Measurements from ENCODE around the gene PDK2.
A peak's percentile ranks its signal among the peaks of the same experiment; 100 is the strongest.

PDK2 gene

DNA sequence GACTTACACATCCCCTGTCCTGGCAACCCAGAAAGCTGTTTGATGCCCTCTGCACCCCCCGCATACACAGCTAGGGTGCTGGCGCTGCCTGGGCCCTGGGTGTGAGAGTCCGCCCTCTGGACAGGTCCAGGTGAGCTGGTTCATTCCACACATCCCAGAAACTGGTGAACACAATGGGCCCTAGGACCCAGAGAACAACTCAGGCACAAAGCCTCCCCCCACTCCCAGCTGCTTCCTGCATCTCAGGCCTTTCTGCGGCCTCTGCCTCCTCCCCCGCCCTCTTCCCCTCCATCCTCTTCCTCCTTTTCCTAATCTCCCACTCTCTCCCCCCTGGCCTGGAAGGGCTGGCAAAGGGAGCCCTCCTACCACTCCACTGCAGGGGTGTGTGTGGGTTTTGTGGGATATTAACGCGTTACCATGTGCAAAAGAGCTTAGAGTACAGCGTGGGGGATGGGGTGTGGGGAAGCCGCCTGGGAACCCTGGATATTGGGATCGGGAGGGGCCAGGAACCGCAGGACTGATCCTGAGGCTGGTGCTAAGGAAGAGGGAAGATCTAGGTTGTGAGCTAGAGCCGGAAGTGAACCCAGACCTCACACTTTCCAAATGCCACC lies 56.9 kb downstream of the PDK2 start:
- Histone ChIP-seq H3K27ac (ENCODE audit: insufficient read depth in 1 of 2, low read depth in 1 of 2, low read length in 2 of 2, poor library complexity in 1 of 2, severe bottlenecking in 2 of 2) (peak overlapping the region in 1 of 2 experiments; percentile 36), H3K9me3 (ENCODE audit: control extremely low read depth in 1 of 5, control insufficient read depth in 4 of 5, insufficient read depth in 2 of 5, low read depth in 1 of 5, low read length in 4 of 5) (no peaks in the 10 kb centered on the region), H3K4me1 (ENCODE audit: control extremely low read depth in 1 of 4, control insufficient read depth in 4 of 4, insufficient read depth in 4 of 4, low read length in 3 of 4) (peaks cover 6 to 73% (median 63%) of the 10 kb centered on the region in 4 experiments), H3K36me3 (ENCODE audit: control insufficient read depth in 4 of 4, insufficient read depth in 4 of 4, low read length in 3 of 4) (peaks cover 0 to 2% (median 0%) of the 10 kb centered on the region in 4 experiments), H3K27me3 (replicated peaks in 2 of 5; ENCODE audit: control insufficient read depth in 4 of 5, insufficient read depth in 5 of 5, low read length in 4 of 5) (no peaks in the 10 kb centered on the region), H3K4me3 (ENCODE audit: control insufficient read depth in 1 of 7, extremely low read depth in 1 of 7, insufficient read depth in 4 of 7, low read depth in 2 of 7, low read length in 6 of 7) (peak overlapping the region in 5 of 7 experiments; percentile 42 to 86 (median 82))
- 1% methylated on average over 12 of the region's 12 CpGs for WGBS (ENCODE audit: insufficient coverage)
- ChIA-PET POLR2A (interaction anchor here (1.6 kb wide), 1 partner anchor 12 kb away, joined by 6 read pairs; no protein-coding TSS in a partner anchor), CTCF (interaction anchor here (0.8 to 6.5 kb wide), 11 partner anchors 9 to 145 kb away, joined by 3 to 82 read pairs (median 7); partner anchors contain the start of gene PDK2)
- DNase-seq: peak in 2 of 3 donors; percentile 64 to 78

DNA sequence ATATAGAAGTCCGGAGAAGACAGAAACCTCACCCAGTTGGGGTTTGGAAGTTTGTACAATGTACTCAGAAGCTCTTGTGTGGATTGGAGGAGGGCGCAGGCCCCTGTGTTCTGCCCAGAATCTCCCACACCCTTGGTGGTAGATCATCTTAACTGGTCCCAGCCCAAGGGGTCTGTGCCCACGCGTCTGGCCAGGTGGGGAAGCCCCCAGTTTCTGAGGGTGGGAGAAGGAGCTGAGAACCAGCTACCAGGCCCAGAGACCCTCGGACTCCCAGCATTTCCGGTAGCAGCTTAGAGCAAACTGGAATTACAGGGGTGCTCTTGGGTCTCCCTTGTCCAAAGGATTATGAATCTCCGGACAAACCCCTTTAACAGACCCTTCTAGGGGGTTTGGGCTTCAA lies 57.6 kb downstream of the PDK2 start:
- CTCF ChIA-PET: interaction anchor here (0.8 to 6.5 kb wide), 11 partner anchors 9 to 144 kb away, joined by 3 to 82 read pairs (median 8); partner anchors contain the start of gene PDK2
- H3K27ac ChIP-seq (ENCODE audit: insufficient read depth in 1 of 2, low read depth in 1 of 2, low read length in 2 of 2, poor library complexity in 1 of 2, severe bottlenecking in 2 of 2): peak overlapping the region in 1 of 2 experiments; percentile 36
- H3K9me3 ChIP-seq (ENCODE audit: control extremely low read depth in 1 of 5, control insufficient read depth in 4 of 5, insufficient read depth in 2 of 5, low read depth in 1 of 5, low read length in 4 of 5): no peaks in the 10 kb centered on the region
- 90% methylated on average over 5 of the region's 7 CpGs for WGBS (ENCODE audit: insufficient coverage)
- H3K4me3 ChIP-seq (ENCODE audit: control insufficient read depth in 1 of 7, extremely low read depth in 1 of 7, insufficient read depth in 4 of 7, low read depth in 2 of 7, low read length in 6 of 7): no peak overlapping the region
- peaks cover 2 to 66% (median 56%) of the 10 kb centered on the region in 4 experiments for H3K4me1 ChIP-seq (ENCODE audit: control extremely low read depth in 1 of 4, control insufficient read depth in 4 of 4, insufficient read depth in 4 of 4, low read length in 3 of 4)
- POLR2A ChIA-PET: no interaction called here
- no peaks in the 10 kb centered on the region for H3K36me3 ChIP-seq (ENCODE audit: control insufficient read depth in 4 of 4, insufficient read depth in 4 of 4, low read length in 3 of 4)
- H3K27me3 ChIP-seq (replicated peaks in 2 of 5; ENCODE audit: control insufficient read depth in 4 of 5, insufficient read depth in 5 of 5, low read length in 4 of 5): no peaks in the 10 kb centered on the region
- no peak for DNase-seq

DNA sequence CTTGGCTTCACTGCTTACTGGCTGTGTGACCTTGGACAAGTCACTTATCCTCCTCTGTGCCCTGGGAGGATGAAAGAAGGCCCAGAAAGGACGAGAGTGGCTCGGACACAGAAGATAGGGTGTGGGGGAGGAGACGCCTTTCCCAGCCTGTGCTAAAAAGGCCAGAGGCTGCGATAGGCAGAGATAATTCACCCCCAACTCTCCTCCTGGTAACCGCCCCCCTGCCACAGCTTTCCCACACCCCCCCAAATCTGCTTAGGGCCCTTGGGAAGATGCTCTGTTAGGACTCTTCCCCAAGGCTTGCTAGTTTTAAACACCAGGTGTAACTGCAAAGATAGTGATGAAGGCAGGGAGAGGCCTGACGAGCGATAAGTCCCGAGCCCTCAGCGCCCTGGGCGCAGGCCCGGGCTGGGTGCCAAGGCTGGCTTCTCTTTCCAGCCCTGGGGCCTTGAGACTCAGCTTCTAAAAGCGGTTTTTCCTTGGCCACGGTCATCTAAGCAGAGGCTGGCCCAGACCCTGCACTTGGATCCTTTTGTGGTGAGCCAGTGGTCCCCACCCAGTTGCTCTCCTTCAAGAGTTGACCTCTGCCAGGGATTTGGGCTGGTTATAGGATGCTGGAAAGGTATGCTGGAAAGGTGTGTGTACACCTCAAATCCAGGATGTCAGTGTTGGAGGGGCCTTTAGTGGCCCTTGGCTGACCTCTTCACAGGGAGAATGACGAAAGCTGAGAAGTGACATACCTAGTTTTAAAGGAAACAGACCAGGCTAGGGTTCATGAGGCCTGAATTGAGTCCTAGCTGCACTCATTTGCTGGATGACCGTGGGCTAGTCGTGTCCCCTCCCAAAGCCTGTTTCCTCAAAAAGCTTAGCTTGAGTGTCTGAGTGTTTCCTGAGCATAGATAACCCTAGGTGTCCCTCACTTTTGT lies 58.8 kb downstream of the PDK2 start:
- peak overlapping the region in 1 of 7 experiments; percentile 25 for H3K4me3 ChIP-seq (ENCODE audit: control insufficient read depth in 1 of 7, extremely low read depth in 1 of 7, insufficient read depth in 4 of 7, low read depth in 2 of 7, low read length in 6 of 7)
- no peaks in the 10 kb centered on the region for H3K27me3 ChIP-seq (replicated peaks in 2 of 5; ENCODE audit: control insufficient read depth in 4 of 5, insufficient read depth in 5 of 5, low read length in 4 of 5)
- H3K9me3 ChIP-seq (ENCODE audit: control extremely low read depth in 1 of 5, control insufficient read depth in 4 of 5, insufficient read depth in 2 of 5, low read depth in 1 of 5, low read length in 4 of 5): no peaks in the 10 kb centered on the region
- H3K27ac ChIP-seq (ENCODE audit: insufficient read depth in 1 of 2, low read depth in 1 of 2, low read length in 2 of 2, poor library complexity in 1 of 2, severe bottlenecking in 2 of 2): peak overlapping the region in 1 of 2 experiments; percentile 11
- peak in 2 of 3 donors; percentile 41 for DNase-seq
- POLR2A ChIA-PET: no interaction called here
- H3K36me3 ChIP-seq (ENCODE audit: control insufficient read depth in 4 of 4, insufficient read depth in 4 of 4, low read length in 3 of 4): no peaks in the 10 kb centered on the region
- WGBS (ENCODE audit: insufficient coverage): 41% methylated on average over 12 of the region's 16 CpGs
- H3K4me1 ChIP-seq (ENCODE audit: control extremely low read depth in 1 of 4, control insufficient read depth in 4 of 4, insufficient read depth in 4 of 4, low read length in 3 of 4): peaks cover 2 to 60% (median 45%) of the 10 kb centered on the region in 4 experiments
- CTCF ChIA-PET: interaction anchor here (0.8 to 6.5 kb wide), 9 partner anchors 7 to 60 kb away, joined by 3 to 82 read pairs (median 7); partner anchors contain the start of gene SGCA

DNA sequence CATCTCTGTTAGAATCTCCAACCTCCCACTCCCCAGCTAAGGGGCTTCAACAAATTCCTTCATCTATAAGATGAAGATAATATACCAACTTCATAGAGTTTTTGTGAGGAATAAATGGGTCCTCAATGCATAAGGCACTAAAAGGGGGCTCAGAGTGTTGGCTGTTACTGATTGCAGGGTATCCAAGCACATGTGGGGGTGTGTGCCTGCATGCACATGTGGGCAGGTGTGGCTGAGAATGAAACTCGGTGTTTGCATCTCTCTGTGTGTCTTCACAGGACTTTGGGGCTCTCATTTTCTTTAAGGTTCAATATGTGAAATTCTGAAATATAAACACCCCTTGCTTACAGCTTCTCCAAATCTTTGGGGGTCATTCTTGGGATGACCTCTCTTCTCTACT lies 59.5 kb downstream of the PDK2 start:
- ChIA-PET POLR2A (no interaction called here), CTCF (interaction anchor here (0.8 to 6.5 kb wide), 9 partner anchors 11 to 60 kb away, joined by 3 to 82 read pairs (median 4); partner anchors contain the start of gene SGCA)
- no peak overlapping the region for H3K4me3 ChIP-seq (ENCODE audit: control insufficient read depth in 1 of 7, extremely low read depth in 1 of 7, insufficient read depth in 4 of 7, low read depth in 2 of 7, low read length in 6 of 7)
- no peak overlapping the region for H3K27ac ChIP-seq (ENCODE audit: insufficient read depth in 1 of 2, low read depth in 1 of 2, low read length in 2 of 2, poor library complexity in 1 of 2, severe bottlenecking in 2 of 2)
- H3K4me1 ChIP-seq (ENCODE audit: control extremely low read depth in 1 of 4, control insufficient read depth in 4 of 4, insufficient read depth in 4 of 4, low read length in 3 of 4): peaks cover 2 to 56% (median 42%) of the 10 kb centered on the region in 4 experiments
- no peaks in the 10 kb centered on the region for H3K27me3 ChIP-seq (replicated peaks in 2 of 5; ENCODE audit: control insufficient read depth in 4 of 5, insufficient read depth in 5 of 5, low read length in 4 of 5)
- no peaks in the 10 kb centered on the region for H3K36me3 ChIP-seq (ENCODE audit: control insufficient read depth in 4 of 4, insufficient read depth in 4 of 4, low read length in 3 of 4)
- DNase-seq: no peak
- WGBS (ENCODE audit: insufficient coverage): 43% methylated on average over 1 of the region's 1 CpG
- H3K9me3 ChIP-seq (ENCODE audit: control extremely low read depth in 1 of 5, control insufficient read depth in 4 of 5, insufficient read depth in 2 of 5, low read depth in 1 of 5, low read length in 4 of 5): no peaks in the 10 kb centered on the region

DNA sequence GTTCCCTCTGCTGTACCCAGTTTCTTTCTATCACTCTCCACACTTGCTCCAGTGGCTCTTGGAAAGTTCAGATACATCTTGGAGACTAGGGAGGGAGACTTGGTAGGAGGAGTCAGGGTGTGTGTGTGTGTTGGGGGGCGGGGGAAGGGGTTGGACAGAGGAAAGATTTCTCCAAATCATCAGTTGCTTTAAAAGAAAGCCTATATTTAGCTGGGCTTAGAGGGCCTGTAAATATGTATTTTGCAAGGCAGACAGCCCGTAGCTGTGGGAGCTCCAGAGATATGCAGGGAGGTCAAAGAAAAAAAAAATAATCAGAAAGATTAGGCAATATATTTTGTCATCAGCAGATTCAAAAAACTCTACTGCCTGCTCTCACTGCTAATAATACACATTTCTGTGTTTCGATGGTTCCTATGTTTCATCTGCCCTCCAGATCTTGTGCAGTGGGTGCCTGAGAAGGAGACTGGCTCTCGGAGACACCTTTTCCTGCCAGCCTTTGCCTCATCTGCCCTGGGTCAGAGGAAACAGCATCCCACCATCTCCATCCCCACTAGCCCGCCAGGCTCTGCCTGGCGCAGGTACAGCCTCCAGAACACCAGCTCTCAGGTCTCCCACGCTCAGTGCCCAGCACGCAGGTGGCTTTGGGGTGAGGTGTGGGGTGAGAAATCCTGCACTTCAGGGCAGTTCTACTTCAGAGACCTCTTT lies 60.1 kb downstream of the PDK2 start:
- POLR2A ChIA-PET: no interaction called here
- Histone ChIP-seq H3K27me3 (replicated peaks in 2 of 5; ENCODE audit: control insufficient read depth in 4 of 5, insufficient read depth in 5 of 5, low read length in 4 of 5) (no peaks in the 10 kb centered on the region), H3K27ac (ENCODE audit: insufficient read depth in 1 of 2, low read depth in 1 of 2, low read length in 2 of 2, poor library complexity in 1 of 2, severe bottlenecking in 2 of 2) (no peak overlapping the region), H3K9me3 (ENCODE audit: control extremely low read depth in 1 of 5, control insufficient read depth in 4 of 5, insufficient read depth in 2 of 5, low read depth in 1 of 5, low read length in 4 of 5) (no peaks in the 10 kb centered on the region), H3K4me3 (ENCODE audit: control insufficient read depth in 1 of 7, extremely low read depth in 1 of 7, insufficient read depth in 4 of 7, low read depth in 2 of 7, low read length in 6 of 7) (no peak overlapping the region), H3K36me3 (ENCODE audit: control insufficient read depth in 4 of 4, insufficient read depth in 4 of 4, low read length in 3 of 4) (no peaks in the 10 kb centered on the region), H3K4me1 (ENCODE audit: control extremely low read depth in 1 of 4, control insufficient read depth in 4 of 4, insufficient read depth in 4 of 4, low read length in 3 of 4) (peaks cover 2 to 49% (median 39%) of the 10 kb centered on the region in 4 experiments)
- CTCF ChIA-PET: interaction anchor here (0.8 to 6.5 kb wide), 9 partner anchors 9 to 61 kb away, joined by 3 to 82 read pairs (median 4); partner anchors contain the start of gene SGCA
- 83% methylated on average over 3 of the region's 8 CpGs for WGBS (ENCODE audit: insufficient coverage)
- DNase-seq: no peak

DNA sequence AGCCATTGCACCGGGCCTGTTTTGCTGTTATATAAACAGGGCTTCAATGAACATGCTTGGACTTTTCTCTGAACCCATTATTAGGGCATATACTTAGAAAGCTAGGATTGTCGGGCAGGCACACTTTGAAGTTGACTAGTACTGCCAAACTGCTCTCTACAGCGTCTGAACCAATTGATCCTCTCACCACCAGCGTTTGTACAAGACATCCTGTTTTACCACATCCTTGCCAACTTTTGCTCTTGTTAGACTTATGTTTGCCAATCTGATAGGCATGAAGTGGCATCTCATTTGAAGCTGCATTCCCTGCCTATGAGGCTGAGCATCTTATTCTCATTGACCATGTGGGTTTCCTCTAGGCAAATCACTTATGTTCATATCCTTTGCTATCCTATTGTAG lies 62.7 kb downstream of the PDK2 start:
- Histone ChIP-seq H3K4me1 (ENCODE audit: control extremely low read depth in 1 of 4, control insufficient read depth in 4 of 4, insufficient read depth in 4 of 4, low read length in 3 of 4) (peaks cover 11 to 50% (median 36%) of the 10 kb centered on the region in 4 experiments), H3K27ac (ENCODE audit: insufficient read depth in 1 of 2, low read depth in 1 of 2, low read length in 2 of 2, poor library complexity in 1 of 2, severe bottlenecking in 2 of 2) (no peak overlapping the region), H3K36me3 (ENCODE audit: control insufficient read depth in 4 of 4, insufficient read depth in 4 of 4, low read length in 3 of 4) (no peaks in the 10 kb centered on the region), H3K9me3 (ENCODE audit: control extremely low read depth in 1 of 5, control insufficient read depth in 4 of 5, insufficient read depth in 2 of 5, low read depth in 1 of 5, low read length in 4 of 5) (no peaks in the 10 kb centered on the region), H3K4me3 (ENCODE audit: control insufficient read depth in 1 of 7, extremely low read depth in 1 of 7, insufficient read depth in 4 of 7, low read depth in 2 of 7, low read length in 6 of 7) (no peak overlapping the region), H3K27me3 (replicated peaks in 2 of 5; ENCODE audit: control insufficient read depth in 4 of 5, insufficient read depth in 5 of 5, low read length in 4 of 5) (no peaks in the 10 kb centered on the region)
- ChIA-PET POLR2A (no interaction called here), CTCF (interaction anchor here (0.7 to 2.8 kb wide), 4 partner anchors 10 to 38 kb away, joined by 3 to 19 read pairs (median 6); no protein-coding TSS in a partner anchor)
- 64% methylated on average over 4 of the region's 4 CpGs for WGBS (ENCODE audit: insufficient coverage)
- DNase-seq: no peak

Measured in common myeloid progenitor, CD34-positive (primary cell).